Activated CD8-positive, alpha-beta T cell treated with anti-CD3 and anti-CD28 coated beads for 36 hours (primary cell): ENCODE measurements around the gene CFB. TPM values are rescaled to one million over a fixed set of nuclear protein-coding genes. Genes with fewer than 3 reads are reported as not detected.

Experiments
- ATAC-seq: fragments of 200-7000 bp; cut with Tn5 transposase; one replicate; pipeline ENCODE4 v1.10.0; 2021; ENCODE audit warnings: mild to moderate bottlenecking, moderate library complexity
- CTCF ChIA-PET: fragments of 350-600 bp; sonication (Branson Sonifier 250); formaldehyde crosslinking; loops from one replicate; lab custom pipeline; 2021; ENCODE audit warnings: antibody characterized with exemption; lab: Charles Lee
- POLR2A ChIA-PET: fragments of 350-600 bp; sonication (Branson Sonifier 250); formaldehyde crosslinking; loops from one replicate; lab custom pipeline; 2021; ENCODE audit warnings: antibody characterized with exemption; lab: Charles Lee
- DNase-seq: peaks from one replicate; pipeline ENCODE4 v3.0.0-alpha.2; 2020
- H3K27ac Mint-ChIP-seq: one replicate; pipeline ENCODE4 v1.8.0; 2021; ENCODE audit warnings: mild to moderate bottlenecking, mixed read lengths
- H3K27me3 Mint-ChIP-seq: one replicate; pipeline ENCODE4 v1.8.0; 2021; ENCODE audit warnings: mixed read lengths
- H3K36me3 Mint-ChIP-seq: one replicate; pipeline ENCODE4 v1.8.0; 2021; ENCODE audit warnings: low read depth, mixed read lengths
- H3K4me1 Mint-ChIP-seq: one replicate; pipeline ENCODE4 v1.8.0; 2021; ENCODE audit warnings: low read depth, mixed read lengths
- H3K4me3 Mint-ChIP-seq: one replicate; pipeline ENCODE4 v1.8.0; 2021; ENCODE audit warnings: mild to moderate bottlenecking, moderate library complexity, mixed read lengths
- H3K9me3 Mint-ChIP-seq: one replicate; pipeline ENCODE4 v1.8.0; 2021; ENCODE audit warnings: mixed read lengths
- CTCF ChIP-seq: fragments of 200-600 bp; IDR thresholded peaks from one replicate; pipeline ENCODE4 v1.8.0; 2022; ENCODE audit warnings: antibody characterized with exemption, mild to moderate bottlenecking
- intact Hi-C: fragments of 100-400 bp; cut with micrococcal nuclease; formaldehyde crosslinking; loops from one replicate; pipeline ENCODE4 v1.10.0; 2022
- total RNA-seq, 2 experiments: library from RNA; stranded (reverse); gene quantifications; one replicate each; pipeline ENCODE4 v1.2.3, GENCODE V29; 2021

Gene CFB
- total RNA-seq, 2 experiments from 2014 or later = 0.43 to 0.45 TPM

GRCh38 chr6:31946370-31946885 is 533 bp downstream of the CFB start:
- ATAC-seq = no peak
- CTCF ChIA-PET = no interaction called here
- no peak for TF ChIP-seq CTCF
- no peaks in the 10 kb centered on the region for H3K9me3 Mint-ChIP-seq
- H3K4me1 Mint-ChIP-seq = peaks cover 4% of the 10 kb centered on the region
- H3K27me3 Mint-ChIP-seq = peaks cover 8% of the 10 kb centered on the region
- no peak for DNase-seq
- H3K4me3 Mint-ChIP-seq = no peak overlapping the region
- POLR2A ChIA-PET = interaction anchor here (1.2 kb wide), 1 partner anchor 12 kb away, joined by 4 read pairs; no protein-coding TSS in a partner anchor
- no peaks in the 10 kb centered on the region for H3K36me3 Mint-ChIP-seq
- no peak overlapping the region for H3K27ac Mint-ChIP-seq
- intact Hi-C loops = no loop called here

- no peak overlapping the region for H3K27ac Mint-ChIP-seq
Observed at GRCh38 chr6:31947070-31947675, 1.3 kb downstream of the CFB start.

GRCh38 chr6:31947864-31948263 is 2.0 kb downstream of the CFB start:
- Mint-ChIP-seq H3K9me3 (no peaks in the 10 kb centered on the region), H3K27ac (no peak overlapping the region), H3K4me3 (no peak overlapping the region), H3K4me1 (peaks cover 4% of the 10 kb centered on the region), H3K36me3 (peaks cover 5% of the 10 kb centered on the region), H3K27me3 (no peaks in the 10 kb centered on the region)
- no peak for DNase-seq
- no peak for ATAC-seq
- TF ChIP-seq CTCF = no peak
- CTCF ChIA-PET = no interaction called here
- POLR2A ChIA-PET = interaction anchor here (0.6 kb wide), 2 partner anchors 50 to 55 kb away, joined by 3 read pairs; no protein-coding TSS in a partner anchor
- intact Hi-C loops = no loop called here

More at GRCh38 chr6:31947070-31947675, 1.3 kb downstream of the CFB start:
- ATAC-seq (no peak), DNase-seq (no peak)
- no peak for TF ChIP-seq CTCF
- Mint-ChIP-seq H3K36me3 (no peaks in the 10 kb centered on the region), H3K4me3 (no peak overlapping the region), H3K4me1 (peaks cover 4% of the 10 kb centered on the region), H3K9me3 (no peaks in the 10 kb centered on the region), H3K27me3 (peaks cover 6% of the 10 kb centered on the region)
- CTCF ChIA-PET = no interaction called here
- intact Hi-C loops = no loop called here
- POLR2A ChIA-PET = interaction anchor here (0.6 kb wide), 1 partner anchor 54 kb away, joined by 3 read pairs; no protein-coding TSS in a partner anchor

GRCh38 chr6:31948306-31948705 is 2.4 kb downstream of the CFB start:
- CTCF ChIA-PET = no interaction called here
- peaks cover 4% of the 10 kb centered on the region for H3K4me1 Mint-ChIP-seq

More at GRCh38 chr6:31948306-31948705, 2.4 kb downstream of the CFB start:
- Mint-ChIP-seq H3K27ac (no peak overlapping the region), H3K27me3 (no peaks in the 10 kb centered on the region), H3K9me3 (no peaks in the 10 kb centered on the region), H3K36me3 (peaks cover 10% of the 10 kb centered on the region), H3K4me3 (no peak overlapping the region)
- intact Hi-C loops = no loop called here
- no peak for ATAC-seq
- POLR2A ChIA-PET = interaction anchor here (0.6 to 0.9 kb wide), 2 partner anchors 20 to 50 kb away, joined by 3 read pairs; no protein-coding TSS in a partner anchor
- TF ChIP-seq CTCF = no peak
- DNase-seq = no peak
